ENCODE measurements around the gene AUTS2. TPM values are rescaled to one million over a fixed set of nuclear protein-coding genes. Genes with fewer than 3 reads are reported as not detected.
"Not testable (repeated sequence)": the region's sequence is repeated elsewhere in the genome, so short reads cannot be mapped to it uniquely, and the experiment has no call there.

Gene AUTS2
- total RNA-seq, 6 donors from 2014 or later: 38.9 to 151 (median 55.8) TPM

GRCh38 chr7:70267381-70268120 is 669.3 kb downstream of the AUTS2 start:
- 74% methylated on average over 5 of the region's 5 CpGs for WGBS, 2 donors
- Histone ChIP-seq H3K9me3 (no peaks in the 10 kb centered on the region), H3K27ac (no peak overlapping the region), H3K4me1 (no peaks in the 10 kb centered on the region), H3K27me3 (no peaks in the 10 kb centered on the region), H3K36me3 (no peaks in the 10 kb centered on the region), H3K4me3 (no peak overlapping the region)
- no peak for TF ChIP-seq POLR2A (IDR thresholded peaks at IDR 0.05)
- TF ChIP-seq POLR2AphosphoS5 (IDR thresholded peaks at IDR 0.05): no peak
- no peak for TF ChIP-seq CTCF (IDR thresholded peaks at IDR 0.05)
- TF ChIP-seq EP300 (IDR thresholded peaks at IDR 0.05): no peak
- DNase-seq: no peak
- ATAC-seq (ENCODE audit: low FRiP score in 2 of 2): no peak

- Histone ChIP-seq H3K9me3 (no peaks in the 10 kb centered on the region), H3K4me1 (no peaks in the 10 kb centered on the region), H3K36me3 (no peaks in the 10 kb centered on the region), H3K27me3 (no peaks in the 10 kb centered on the region), H3K4me3 (no peak overlapping the region), H3K27ac (no peak overlapping the region)
- TF ChIP-seq CTCF (IDR thresholded peaks at IDR 0.05) (no peak), POLR2AphosphoS5 (IDR thresholded peaks at IDR 0.05) (no peak), EP300 (IDR thresholded peaks at IDR 0.05) (no peak), POLR2A (IDR thresholded peaks at IDR 0.05) (no peak)
- ATAC-seq (ENCODE audit: low FRiP score in 2 of 2): no peak
- DNase-seq: no peak
- 51 to 55% methylated on average over 2 of the region's 2 CpGs for WGBS, 2 donors
These were observed 669.9 kb downstream of the AUTS2 start for GRCh38 chr7:70268179-70268578.

GRCh38 chr7:70270149-70270548 is 671.9 kb downstream of the AUTS2 start:
- no peak for ATAC-seq (ENCODE audit: low FRiP score in 2 of 2)
- H3K27me3 ChIP-seq: no peaks in the 10 kb centered on the region

GRCh38 chr7:70271617-70272081 is 673.4 kb downstream of the AUTS2 start:
- Histone ChIP-seq H3K27me3 (no peaks in the 10 kb centered on the region), H3K9me3 (no peaks in the 10 kb centered on the region), H3K4me3 (no peak overlapping the region), H3K27ac (no peak overlapping the region), H3K36me3 (no peaks in the 10 kb centered on the region), H3K4me1 (no peaks in the 10 kb centered on the region)
- no peak for DNase-seq
- 89 to 92% methylated on average over 8 of the region's 8 CpGs for WGBS, 2 donors
- TF ChIP-seq POLR2A (IDR thresholded peaks at IDR 0.05): no peak
- no peak for ATAC-seq (ENCODE audit: low FRiP score in 2 of 2)

More at GRCh38 chr7:70270149-70270548, 671.9 kb downstream of the AUTS2 start:
- DNase-seq: no peak
- Histone ChIP-seq H3K4me1 (no peaks in the 10 kb centered on the region), H3K27ac (no peak overlapping the region), H3K4me3 (no peak overlapping the region), H3K36me3 (no peaks in the 10 kb centered on the region), H3K9me3 (no peaks in the 10 kb centered on the region)
- WGBS, 2 donors: 92 to 96% methylated on average over 1 of the region's 1 CpG
- TF ChIP-seq CTCF (IDR thresholded peaks at IDR 0.05) (no peak), EP300 (IDR thresholded peaks at IDR 0.05) (no peak), POLR2A (IDR thresholded peaks at IDR 0.05) (no peak), POLR2AphosphoS5 (IDR thresholded peaks at IDR 0.05) (no peak)

GRCh38 chr7:70275570-70275969 is 677.3 kb downstream of the AUTS2 start:
- not testable (repeated sequence) for ATAC-seq (ENCODE audit: low FRiP score in 2 of 2); H3K9me3 ChIP-seq; H3K4me1 ChIP-seq; H3K27me3 ChIP-seq; H3K36me3 ChIP-seq; DNase-seq; H3K4me3 ChIP-seq; H3K27ac ChIP-seq
- WGBS, 2 donors: 92 to 93% methylated on average over 3 of the region's 3 CpGs

GRCh38 chr7:70285187-70285586 is 686.9 kb downstream of the AUTS2 start:
- Histone ChIP-seq H3K4me1 (no peaks in the 10 kb centered on the region), H3K9me3 (no peaks in the 10 kb centered on the region), H3K36me3 (no peaks in the 10 kb centered on the region), H3K27ac (no peak overlapping the region), H3K4me3 (no peak overlapping the region), H3K27me3 (no peaks in the 10 kb centered on the region)
- TF ChIP-seq CTCF (IDR thresholded peaks at IDR 0.05) (no peak), POLR2AphosphoS5 (IDR thresholded peaks at IDR 0.05) (no peak), POLR2A (IDR thresholded peaks at IDR 0.05) (no peak), EP300 (IDR thresholded peaks at IDR 0.05) (no peak)
- no peak for ATAC-seq (ENCODE audit: low FRiP score in 2 of 2)
- no peak for DNase-seq
- 90 to 94% methylated on average over 1 of the region's 1 CpG for WGBS, 2 donors
